Smooth muscle cell (in vitro differentiated cells): ENCODE measurements around the gene MAPKAPK3. TPM values are rescaled to one million over a fixed set of nuclear protein-coding genes. Genes with fewer than 3 reads are reported as not detected.

Experiments used
- DNase-seq: peaks from one replicate; lab custom pipeline; 2025; ENCODE audit not compliant: unreplicated experiment; lab: John Stamatoyannopoulos, UW
- H2AFZ ChIP-seq: fragments of 200-600 bp; sonication (generic); 2 replicates; pipeline ENCODE4 v1.6.0; 2016; ENCODE audit warnings: antibody characterized with exemption, low read depth, mild to moderate bottlenecking
- H3F3A ChIP-seq: fragments of 200-600 bp; sonication (generic); 2 replicates; pipeline ENCODE4 v1.6.0; 2017; ENCODE audit warnings: antibody characterized with exemption, low read depth
- H3K27ac ChIP-seq: fragments of 200-600 bp; sonication (generic); 2 replicates; pipeline ENCODE4 v1.5.1; 2016; ENCODE audit warnings: low read depth, mild to moderate bottlenecking
- H3K27me3 ChIP-seq: fragments of 200-600 bp; sonication (generic); 2 replicates; pipeline ENCODE4 v1.6.1; 2016; ENCODE audit warnings: low read depth, mild to moderate bottlenecking
- H3K36me3 ChIP-seq: fragments of 200-600 bp; sonication (generic); 2 replicates; pipeline ENCODE4 v1.5.1; 2016; ENCODE audit warnings: low read depth
- H3K4me1 ChIP-seq: fragments of 200-600 bp; sonication (generic); 2 replicates; pipeline ENCODE4 v1.5.1; 2016; ENCODE audit warnings: low read depth
- H3K4me2 ChIP-seq: fragments of 200-600 bp; sonication (generic); 2 replicates; pipeline ENCODE4 v1.6.0; 2016; ENCODE audit warnings: mild to moderate bottlenecking
- H3K4me3 ChIP-seq: fragments of 200-600 bp; sonication (generic); 2 replicates; pipeline ENCODE4 v1.5.1; 2016; ENCODE audit warnings: mild to moderate bottlenecking
- H3K79me2 ChIP-seq: fragments of 200-600 bp; sonication (generic); 2 replicates; pipeline ENCODE4 v1.6.0; 2016; ENCODE audit warnings: low read depth, mild to moderate bottlenecking
- H3K9ac ChIP-seq: fragments of 200-600 bp; sonication (generic); 2 replicates; pipeline ENCODE4 v1.6.0; 2016; ENCODE audit warnings: low read depth
- H3K9me3 ChIP-seq: fragments of 200-600 bp; sonication (generic); replicated peaks from 2 replicates; pipeline ENCODE4 v1.5.1; 2016; ENCODE audit warnings: low read depth
- H4K20me1 ChIP-seq: fragments of 200-600 bp; sonication (generic); 2 replicates; pipeline ENCODE4 v1.6.0; 2016; ENCODE audit warnings: low read depth
- CTCF ChIP-seq: fragments of 200-600 bp; sonication (generic); IDR thresholded peaks from 2 replicates; pipeline ENCODE4 v1.5.1; 2017; ENCODE audit warnings: borderline replicate concordance, mild to moderate bottlenecking, antibody characterized with exemption; ENCODE audit not compliant: insufficient read depth, poor library complexity, severe bottlenecking
- WGBS: methylation state at CpG from one replicate; pipeline ENCODE4 v1.1.7; 2016; ENCODE audit warnings: low lambda C conversion rate; 5-methylcytosine and 5-hydroxymethylcytosine counted together
- polyA plus RNA-seq: library from polyadenylated mRNA; unstranded; fragments of >200 nt; fragmentation: Nextera tagmentation; extraction: Ambion mirVana; gene quantifications from 2 replicates; pipeline ENCODE4 v1.2.1, GENCODE V29; 2016
- total RNA-seq: library from RNA; depleted of rRNA; stranded (reverse); fragments of >200 nt; gene quantifications from 2 replicates; pipeline ENCODE4 v1.2.3, GENCODE V29; 2014

Gene MAPKAPK3
- total and polyA plus RNA-seq, 2 experiments from 2014 or later, result 17.1 to 18.7 TPM

- H4K20me1 ChIP-seq, result no peaks in the 10 kb centered on the region
- no peaks in the 10 kb centered on the region for H3K79me2 ChIP-seq
- H3K9me3 ChIP-seq, result no peaks in the 10 kb centered on the region
- no peaks in the 10 kb centered on the region for H3K4me1 ChIP-seq
- WGBS, result 26% methylated on average over 1 of the region's 1 CpG
- H3K9ac ChIP-seq, result no peak overlapping the region
- no peaks in the 10 kb centered on the region for H3F3A ChIP-seq
- H2AFZ ChIP-seq, result no peak overlapping the region
- H3K36me3 ChIP-seq, result no peaks in the 10 kb centered on the region
- no peaks in the 10 kb centered on the region for H3K27me3 ChIP-seq
- H3K4me3 ChIP-seq, result no peak overlapping the region
- no peak overlapping the region for H3K4me2 ChIP-seq
- no peak for TF ChIP-seq CTCF
- DNase-seq, result no peak
- H3K27ac ChIP-seq, result no peak overlapping the region
Measured at GRCh38 chr3:50666837-50667236, 49.9 kb downstream of the MAPKAPK3 start.

- peak overlapping the region; percentile 15 for H3K4me2 ChIP-seq
- no peak for TF ChIP-seq CTCF
- DNase-seq, result no peak
- H2AFZ ChIP-seq, result no peak overlapping the region
- H4K20me1 ChIP-seq, result no peaks in the 10 kb centered on the region
- WGBS, result 11% methylated on average over 4 of the region's 4 CpGs
- peaks cover 38% of the 10 kb centered on the region for H3K27me3 ChIP-seq
- H3K9ac ChIP-seq, result no peak overlapping the region
- no peak overlapping the region for H3K4me3 ChIP-seq
- no peaks in the 10 kb centered on the region for H3K79me2 ChIP-seq
- H3K9me3 ChIP-seq, result no peaks in the 10 kb centered on the region
- peaks cover 8% of the 10 kb centered on the region for H3K4me1 ChIP-seq
- H3K36me3 ChIP-seq, result no peaks in the 10 kb centered on the region
- H3F3A ChIP-seq, result peaks cover 3% of the 10 kb centered on the region
- no peak overlapping the region for H3K27ac ChIP-seq
Measured at GRCh38 chr3:50671331-50671730, 54.4 kb downstream of the MAPKAPK3 start.

- Histone ChIP-seq H4K20me1 (no peaks in the 10 kb centered on the region), H3K79me2 (no peaks in the 10 kb centered on the region), H3K9me3 (no peaks in the 10 kb centered on the region), H3K27ac (no peak overlapping the region), H3K4me3 (no peak overlapping the region), H3K4me2 (no peak overlapping the region), H3K36me3 (no peaks in the 10 kb centered on the region), H3K27me3 (peaks cover 51% of the 10 kb centered on the region), H3K9ac (no peak overlapping the region), H3K4me1 (peaks cover 19% of the 10 kb centered on the region), H3F3A (peaks cover 3% of the 10 kb centered on the region), H2AFZ (no peak overlapping the region)
- TF ChIP-seq CTCF, result no peak
- no peak for DNase-seq
- WGBS, result 93% methylated on average over 3 of the region's 3 CpGs
Measured at GRCh38 chr3:50672656-50673055, 55.7 kb downstream of the MAPKAPK3 start.

GRCh38 chr3:50673931-50674330 lies 57.0 kb downstream of the MAPKAPK3 start:
- Histone ChIP-seq H3K9ac (no peak overlapping the region), H4K20me1 (no peaks in the 10 kb centered on the region), H3K27me3 (peaks cover 61% of the 10 kb centered on the region), H3K4me3 (no peak overlapping the region), H3K4me2 (no peak overlapping the region), H3K4me1 (peaks cover 19% of the 10 kb centered on the region), H3K36me3 (no peaks in the 10 kb centered on the region), H3K27ac (no peak overlapping the region), H3K9me3 (no peaks in the 10 kb centered on the region), H3K79me2 (no peaks in the 10 kb centered on the region), H2AFZ (no peak overlapping the region), H3F3A (peaks cover 3% of the 10 kb centered on the region)
- no peak for DNase-seq
- no peak for TF ChIP-seq CTCF
- WGBS, result 42% methylated on average over 3 of the region's 3 CpGs
